ENCODE data around the gene SNX1. TPM values are rescaled to one million over a fixed set of nuclear protein-coding genes. Genes with fewer than 3 reads are reported as not detected.
A peak's percentile ranks its signal among the peaks of the same experiment; 100 is the strongest.

The SNX1 gene
- total and polyA plus RNA-seq, 2 of the 13 experiments (the other 11 are each of a cell fraction or from before 2014, with no cell fraction given): 29.3 to 60.1 TPM

- TF ChIP-seq, protein P1, sequence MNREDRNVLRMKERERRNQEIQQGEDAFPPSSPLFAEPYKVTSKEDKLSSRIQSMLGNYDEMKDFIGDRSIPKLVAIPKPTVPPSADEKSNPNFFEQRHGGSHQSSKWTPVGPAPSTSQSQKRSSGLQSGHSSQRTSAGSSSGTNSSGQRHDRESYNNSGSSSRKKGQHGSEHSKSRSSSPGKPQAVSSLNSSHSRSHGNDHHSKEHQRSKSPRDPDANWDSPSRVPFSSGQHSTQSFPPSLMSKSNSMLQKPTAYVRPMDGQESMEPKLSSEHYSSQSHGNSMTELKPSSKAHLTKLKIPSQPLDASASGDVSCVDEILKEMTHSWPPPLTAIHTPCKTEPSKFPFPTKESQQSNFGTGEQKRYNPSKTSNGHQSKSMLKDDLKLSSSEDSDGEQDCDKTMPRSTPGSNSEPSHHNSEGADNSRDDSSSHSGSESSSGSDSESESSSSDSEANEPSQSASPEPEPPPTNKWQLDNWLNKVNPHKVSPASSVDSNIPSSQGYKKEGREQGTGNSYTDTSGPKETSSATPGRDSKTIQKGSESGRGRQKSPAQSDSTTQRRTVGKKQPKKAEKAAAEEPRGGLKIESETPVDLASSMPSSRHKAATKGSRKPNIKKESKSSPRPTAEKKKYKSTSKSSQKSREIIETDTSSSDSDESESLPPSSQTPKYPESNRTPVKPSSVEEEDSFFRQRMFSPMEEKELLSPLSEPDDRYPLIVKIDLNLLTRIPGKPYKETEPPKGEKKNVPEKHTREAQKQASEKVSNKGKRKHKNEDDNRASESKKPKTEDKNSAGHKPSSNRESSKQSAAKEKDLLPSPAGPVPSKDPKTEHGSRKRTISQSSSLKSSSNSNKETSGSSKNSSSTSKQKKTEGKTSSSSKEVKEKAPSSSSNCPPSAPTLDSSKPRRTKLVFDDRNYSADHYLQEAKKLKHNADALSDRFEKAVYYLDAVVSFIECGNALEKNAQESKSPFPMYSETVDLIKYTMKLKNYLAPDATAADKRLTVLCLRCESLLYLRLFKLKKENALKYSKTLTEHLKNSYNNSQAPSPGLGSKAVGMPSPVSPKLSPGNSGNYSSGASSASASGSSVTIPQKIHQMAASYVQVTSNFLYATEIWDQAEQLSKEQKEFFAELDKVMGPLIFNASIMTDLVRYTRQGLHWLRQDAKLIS (CRISPR knock-in tag; IDR thresholded peaks at IDR 0.05): no peak
- TF ChIP-seq SSRP1 (CRISPR knock-in tag; IDR thresholded peaks at IDR 0.05): no peak
- no peak for TF ChIP-seq ZFP41 (CRISPR knock-in tag; IDR thresholded peaks at IDR 0.05; ENCODE audit: borderline replicate concordance)
- no peak for TF ChIP-seq DDIT3 (CRISPR knock-in tag; IDR thresholded peaks at IDR 0.05)
- TF ChIP-seq HBP1 (CRISPR knock-in tag; IDR thresholded peaks at IDR 0.05; ENCODE audit: low read depth): no peak
- peak; percentile 74 for TF ChIP-seq ZNF264 (CRISPR knock-in tag; IDR thresholded peaks at IDR 0.05)
- no peak for TF ChIP-seq ZNF891 (CRISPR knock-in tag; IDR thresholded peaks at IDR 0.05)
- TF ChIP-seq, protein P2, sequence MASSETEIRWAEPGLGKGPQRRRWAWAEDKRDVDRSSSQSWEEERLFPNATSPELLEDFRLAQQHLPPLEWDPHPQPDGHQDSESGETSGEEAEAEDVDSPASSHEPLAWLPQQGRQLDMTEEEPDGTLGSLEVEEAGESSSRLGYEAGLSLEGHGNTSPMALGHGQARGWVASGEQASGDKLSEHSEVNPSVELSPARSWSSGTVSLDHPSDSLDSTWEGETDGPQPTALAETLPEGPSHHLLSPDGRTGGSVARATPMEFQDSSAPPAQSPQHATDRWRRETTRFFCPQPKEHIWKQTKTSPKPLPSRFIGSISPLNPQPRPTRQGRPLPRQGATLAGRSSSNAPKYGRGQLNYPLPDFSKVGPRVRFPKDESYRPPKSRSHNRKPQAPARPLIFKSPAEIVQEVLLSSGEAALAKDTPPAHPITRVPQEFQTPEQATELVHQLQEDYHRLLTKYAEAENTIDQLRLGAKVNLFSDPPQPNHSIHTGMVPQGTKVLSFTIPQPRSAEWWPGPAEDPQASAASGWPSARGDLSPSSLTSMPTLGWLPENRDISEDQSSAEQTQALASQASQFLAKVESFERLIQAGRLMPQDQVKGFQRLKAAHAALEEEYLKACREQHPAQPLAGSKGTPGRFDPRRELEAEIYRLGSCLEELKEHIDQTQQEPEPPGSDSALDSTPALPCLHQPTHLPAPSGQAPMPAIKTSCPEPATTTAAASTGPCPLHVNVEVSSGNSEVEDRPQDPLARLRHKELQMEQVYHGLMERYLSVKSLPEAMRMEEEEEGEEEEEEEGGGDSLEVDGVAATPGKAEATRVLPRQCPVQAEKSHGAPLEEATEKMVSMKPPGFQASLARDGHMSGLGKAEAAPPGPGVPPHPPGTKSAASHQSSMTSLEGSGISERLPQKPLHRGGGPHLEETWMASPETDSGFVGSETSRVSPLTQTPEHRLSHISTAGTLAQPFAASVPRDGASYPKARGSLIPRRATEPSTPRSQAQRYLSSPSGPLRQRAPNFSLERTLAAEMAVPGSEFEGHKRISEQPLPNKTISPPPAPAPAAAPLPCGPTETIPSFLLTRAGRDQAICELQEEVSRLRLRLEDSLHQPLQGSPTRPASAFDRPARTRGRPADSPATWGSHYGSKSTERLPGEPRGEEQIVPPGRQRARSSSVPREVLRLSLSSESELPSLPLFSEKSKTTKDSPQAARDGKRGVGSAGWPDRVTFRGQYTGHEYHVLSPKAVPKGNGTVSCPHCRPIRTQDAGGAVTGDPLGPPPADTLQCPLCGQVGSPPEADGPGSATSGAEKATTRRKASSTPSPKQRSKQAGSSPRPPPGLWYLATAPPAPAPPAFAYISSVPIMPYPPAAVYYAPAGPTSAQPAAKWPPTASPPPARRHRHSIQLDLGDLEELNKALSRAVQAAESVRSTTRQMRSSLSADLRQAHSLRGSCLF (CRISPR knock-in tag; IDR thresholded peaks at IDR 0.05; ENCODE audit: borderline replicate concordance): no peak
- TF ChIP-seq MED8 (CRISPR knock-in tag; IDR thresholded peaks at IDR 0.05; ENCODE audit: insufficient replicate concordance): no peak
- no peak for TF ChIP-seq U2AF1 (optimal IDR thresholded peaks at IDR 0.05; ENCODE audit: low read depth, low read length)
- 0 out of 2 replicates have a peak, but pooled peaks have one; percentile 55 for TF ChIP-seq RFXANK (CRISPR knock-in tag; IDR thresholded peaks at IDR 0.05)
- no peak for TF ChIP-seq ZNF367 (CRISPR knock-in tag; IDR thresholded peaks at IDR 0.05; ENCODE audit: borderline replicate concordance)
- TF ChIP-seq HDAC2 (CRISPR knock-in tag; IDR thresholded peaks at IDR 0.05): peak; percentile 94
- no peak for TF ChIP-seq ZFP90 (CRISPR knock-in tag; IDR thresholded peaks at IDR 0.05; ENCODE audit: borderline replicate concordance)
- no peak for TF ChIP-seq ZSCAN12 (CRISPR knock-in tag; IDR thresholded peaks at IDR 0.05)
- no peak for TF ChIP-seq TMF1 (CRISPR knock-in tag; IDR thresholded peaks at IDR 0.05; ENCODE audit: low read depth)
- TF ChIP-seq ATF7-NPFF (CRISPR knock-in tag; IDR thresholded peaks at IDR 0.05; ENCODE audit: low read depth): no peak
- no peak for TF ChIP-seq ARNT (IDR thresholded peaks at IDR 0.05)
- peak; percentile 75; the same call in 1 of the 2 replicates for TF ChIP-seq TBX3 (IDR thresholded peaks at IDR 0.05; ENCODE audit: borderline replicate concordance)
- TF ChIP-seq YEATS2 (CRISPR knock-in tag; IDR thresholded peaks at IDR 0.05; ENCODE audit: borderline replicate concordance): peak; percentile 36; the same call in 1 of the 2 replicates
- no peak for TF ChIP-seq GLI4 (CRISPR knock-in tag; IDR thresholded peaks at IDR 0.05; ENCODE audit: borderline replicate concordance)
- peak; percentile 49; the same call in 1 of the 2 replicates for TF ChIP-seq NKX3-1 (CRISPR knock-in tag; IDR thresholded peaks at IDR 0.05)
These were observed 23.0 kb upstream of the SNX1 start (continued) for GRCh38 chr15:64072812-64073211.

Measured in HepG2 (cell line).